ENCODE measurements around the gene GAS2L2.

- no peak for TF ChIP-seq CTCF (IDR thresholded peaks at IDR 0.05)
- TF ChIP-seq POLR2AphosphoS5 (IDR thresholded peaks at IDR 0.05; ENCODE audit: low read depth, low read length), result no peak
These were observed 27.3 kb downstream of the GAS2L2 start for GRCh38 chr17:35725802-35726126.

All from Panc1 (cell line).